ENCODE measurements around the gene FBRSL1. TPM values are rescaled to one million over a fixed set of nuclear protein-coding genes. Genes with fewer than 3 reads are reported as not detected.

FBRSL1 gene
- total and polyA plus RNA-seq, 8 donors, result 31.1 to 62.5 (median 44.2) TPM

- intact Hi-C loops (cut with DNase I), result no loop called here
- DNase-seq (peak in 2 of 6 donors; percentile 25 to 49), ATAC-seq (no peak), FAIRE-seq (no peak)
- Histone ChIP-seq H3K27ac (no peak overlapping the region), H3K27me3 (no peaks in the 10 kb centered on the region), H3K4me3 (no peak overlapping the region), H3K9me3 (no peaks in the 10 kb centered on the region), H3K36me3 (no peaks in the 10 kb centered on the region), H3K4me1 (peaks cover 0 to 2% (median 0%) of the 10 kb centered on the region in 3 donors)
- 91 to 95% methylated on average over 17 of the region's 17 CpGs for WGBS, 2 donors
- TF ChIP-seq CTCF (IDR thresholded peaks at IDR 0.05), result no peak
Observed at GRCh38 chr12:132486576-132486975, 3.4 kb upstream of the FBRSL1 start.

GRCh38 chr12:132487311-132487741 is 2.6 kb upstream of the FBRSL1 start:
- no peak for TF ChIP-seq CTCF (IDR thresholded peaks at IDR 0.05)
- no peaks in the 10 kb centered on the region for H3K36me3 ChIP-seq
- FAIRE-seq (no peak), DNase-seq (peak in 2 of 6 donors; percentile 39 to 72), ATAC-seq (no peak)
- no peak overlapping the region for H3K4me3 ChIP-seq
- intact Hi-C loops (cut with DNase I), result no loop called here
- H3K27ac ChIP-seq, result no peak overlapping the region
- 88% methylated on average over 14 of the region's 14 CpGs for WGBS, 2 donors
- no peaks in the 10 kb centered on the region for H3K27me3 ChIP-seq
- H3K4me1 ChIP-seq, result peaks cover 0 to 10% (median 0%) of the 10 kb centered on the region in 3 donors
- H3K9me3 ChIP-seq, result no peaks in the 10 kb centered on the region

GRCh38 chr12:132488127-132489077 is 1.5 kb upstream of the FBRSL1 start:
- peaks cover 3 to 21% (median 3%) of the 10 kb centered on the region in 3 donors for H3K4me1 ChIP-seq
- FAIRE-seq, result no peak
- peak overlapping the region in 1 of 4 donors; percentile 27 for H3K27ac ChIP-seq
- H3K36me3 ChIP-seq, result no peaks in the 10 kb centered on the region
- intact Hi-C loops (cut with DNase I), result no loop called here
- no peaks in the 10 kb centered on the region for H3K27me3 ChIP-seq
- DNase-seq, result peak in 3 of 6 donors; percentile 33 to 84 (median 58)
- H3K4me3 ChIP-seq, result peak overlapping the region in 1 of 4 donors; percentile 76
- no peaks in the 10 kb centered on the region for H3K9me3 ChIP-seq
- WGBS, 2 donors, result 76 to 79% methylated on average over 23 of the region's 23 CpGs
- ATAC-seq, result no peak
- no peak for TF ChIP-seq CTCF (IDR thresholded peaks at IDR 0.05)

- H3K27ac ChIP-seq, result peak overlapping the region in 3 of 4 donors; percentile 38 to 63 (median 53)
- no peaks in the 10 kb centered on the region for H3K27me3 ChIP-seq
- DNase-seq, result peak in 2 of 6 donors; percentile 72 to 86
- peak in 1 of 4 donors; percentile 8 for ATAC-seq
- peaks cover 10 to 28% (median 11%) of the 10 kb centered on the region in 3 donors for H3K4me1 ChIP-seq
- intact Hi-C loops (cut with DNase I), result no loop called here
- TF ChIP-seq CTCF (IDR thresholded peaks at IDR 0.05), result no peak
- H3K4me3 ChIP-seq, result peak overlapping the region; percentile 43 to 76 (median 54)
- no peaks in the 10 kb centered on the region for H3K36me3 ChIP-seq
- WGBS, 2 donors, result 22 to 27% methylated on average over 36 to 46 of the region's 46 CpGs
- H3K9me3 ChIP-seq, result no peaks in the 10 kb centered on the region
- no peak for FAIRE-seq
Observed at GRCh38 chr12:132489078-132489601, 811 bp upstream of the FBRSL1 start.

Data from pancreas (tissue), 10 donors.